Superior temporal gyrus (tissue), 1 donor: ENCODE results near the gene CHMP2A.
"Not testable (repeated sequence)": the region's sequence is repeated elsewhere in the genome, so short reads cannot be mapped to it uniquely, and the experiment has no call there.

Experiments
- DNase-seq: peaks from one replicate; pipeline ENCODE4 v3.0.0-alpha.2; 2016; ENCODE audit errors: extremely low spot score

Gene CHMP2A

GRCh38 chr19:58554494-58555368, at the start of gene CHMP2A:
CHMP2A (minus strand) TSS chr19:58555105; CDS start chr19:58554212, 893 bp downstream.
- peak; percentile 95 for DNase-seq

GRCh38 chr19:58586133-58586765, 31.3 kb upstream of the CHMP2A start:
- no peak for DNase-seq

- no peak for DNase-seq
These were observed 30.7 kb upstream of the CHMP2A start for GRCh38 chr19:58585442-58586132.

- DNase-seq = no peak
These were observed 29.9 kb upstream of the CHMP2A start for GRCh38 chr19:58584498-58585441.

- no peak for DNase-seq
These were observed 28.1 kb upstream of the CHMP2A start for GRCh38 chr19:58582985-58583384.

GRCh38 chr19:58581227-58582141, 26.6 kb upstream of the CHMP2A start:
- peak; percentile 86 for DNase-seq

- DNase-seq = no peak
These were observed 24.7 kb upstream of the CHMP2A start for GRCh38 chr19:58579473-58580142.

GRCh38 chr19:58578012-58578925, 23.4 kb upstream of the CHMP2A start:
- no peak for DNase-seq

GRCh38 chr19:58577581-58577980, 22.7 kb upstream of the CHMP2A start:
- DNase-seq = not testable (repeated sequence)

- DNase-seq = peak; percentile 92
These were observed 20.5 kb upstream of the CHMP2A start for GRCh38 chr19:58575183-58576041.

- no peak for DNase-seq
These were observed 18.8 kb upstream of the CHMP2A start for GRCh38 chr19:58573658-58574164.

GRCh38 chr19:58572818-58573657, 18.1 kb upstream of the CHMP2A start, which contains the start of gene MZF1:
MZF1 (minus strand) TSS chr19:58573335; CDS start chr19:58571389, 1,946 bp downstream.
- peak; percentile 99 for DNase-seq

GRCh38 chr19:58572026-58572817, 17.3 kb upstream of the CHMP2A start:
- DNase-seq = no peak

GRCh38 chr19:58571575-58571947, 16.7 kb upstream of the CHMP2A start:
- DNase-seq = no peak

GRCh38 chr19:58570770-58571574, 16.1 kb upstream of the CHMP2A start:
- no peak for DNase-seq
